Keratinocyte (primary cell): ENCODE data around the gene ZSCAN25. TPM values are rescaled to one million over a fixed set of nuclear protein-coding genes. Genes with fewer than 3 reads are reported as not detected.

Source experiments
- DNase-seq: peaks from one replicate; pipeline ENCODE4 v3.0.0-alpha.2; 2011; ENCODE audit warnings: low read depth, missing footprints, low spot score
- FAIRE-seq: peaks from 2 replicates; lab custom pipeline; 2011; peaks lifted over from hg19 to GRCh38; lab: Jason Lieb, UNC
- H2AFZ ChIP-seq: 2 replicates; pipeline ENCODE4 v1.6.0; 2012; ENCODE audit warnings: low read length, control low read depth, inconsistent platforms; ENCODE audit not compliant: control insufficient read depth
- H3K27ac ChIP-seq: 2 replicates; pipeline ENCODE4 v1.5.1; 2011; ENCODE audit warnings: low read length; ENCODE audit not compliant: control insufficient read depth, insufficient read depth
- H3K27me3 ChIP-seq: 3 replicates; pipeline ENCODE4 v1.6.0; 2011; ENCODE audit warnings: low read length; ENCODE audit not compliant: control insufficient read depth, insufficient read depth; ENCODE audit errors: extremely low read depth
- H3K36me3 ChIP-seq, 2 experiments: 2 replicates in 1 of 2; 3 replicates in 1 of 2; pipeline ENCODE4 v1.5.1; 2011; ENCODE audit warnings: low read length in 2 of 2, mild to moderate bottlenecking in 1 of 2; ENCODE audit not compliant: control insufficient read depth in 2 of 2, insufficient read depth in 2 of 2; ENCODE audit errors: extremely low read depth in 1 of 2
- H3K4me1 ChIP-seq: 3 replicates; pipeline ENCODE4 v1.5.1; 2011; ENCODE audit warnings: low read length; ENCODE audit not compliant: control insufficient read depth, insufficient read depth; ENCODE audit errors: extremely low read depth
- H3K4me2 ChIP-seq: 3 replicates; pipeline ENCODE4 v1.6.0; 2011; ENCODE audit warnings: low read depth, low read length; ENCODE audit not compliant: control insufficient read depth, insufficient read depth; ENCODE audit errors: extremely low read depth
- H3K4me3 ChIP-seq, 3 experiments: fragments of 200-600 bp in 1 of 3; sonication (generic) in 1 of 3; 2 replicates in 2 of 3; 3 replicates in 1 of 3; pipeline ENCODE4 v1.5.1; 2011 to 2016; ENCODE audit warnings: low read length in 3 of 3, mild to moderate bottlenecking in 3 of 3, control low read depth in 2 of 3, inconsistent platforms in 1 of 3, low read depth in 1 of 3, mixed read lengths in 1 of 3, mixed run types in 1 of 3, moderate library complexity in 1 of 3; ENCODE audit not compliant: control insufficient read depth in 2 of 3, insufficient read depth in 2 of 3; ENCODE audit errors: extremely low read depth in 1 of 3
- H3K79me2 ChIP-seq: 2 replicates; pipeline ENCODE4 v1.6.0; 2012; ENCODE audit warnings: low read length; ENCODE audit not compliant: control insufficient read depth, insufficient read depth
- H3K9ac ChIP-seq: 3 replicates; pipeline ENCODE4 v1.6.0; 2011; ENCODE audit warnings: low read length; ENCODE audit not compliant: control insufficient read depth, insufficient read depth; ENCODE audit errors: extremely low read depth
- H3K9me1 ChIP-seq: 3 replicates; pipeline ENCODE4 v1.6.0; 2011; ENCODE audit warnings: low read length; ENCODE audit not compliant: control insufficient read depth, insufficient read depth; ENCODE audit errors: extremely low read depth
- H3K9me3 ChIP-seq: 2 replicates; pipeline ENCODE4 v1.5.1; 2012; ENCODE audit warnings: low read depth, low read length; ENCODE audit not compliant: control insufficient read depth
- H4K20me1 ChIP-seq: 3 replicates; pipeline ENCODE4 v1.6.0; 2011; ENCODE audit warnings: low read length; ENCODE audit not compliant: control insufficient read depth, insufficient read depth; ENCODE audit errors: extremely low read depth
- EZH2 ChIP-seq: IDR thresholded peaks from one replicate; pipeline ENCODE4 v1.6.1; 2012; ENCODE audit warnings: inconsistent platforms, mild to moderate bottlenecking, low read length, moderate library complexity
- dilution Hi-C: fragments of 300-500 bp; cut with MboI; formaldehyde crosslinking; loops from one replicate; pipeline ENCODE4 v1.7.0; 2020; ENCODE audit warnings: low sequenced_read_pairs; ENCODE audit not compliant: extremely low pct_ligation_motif_present
- polyA plus RNA-seq, 5 experiments: library from polyadenylated mRNA; depleted of rRNA in 3 of 5; stranded (reverse) in 3 of 5; stranded (forward) in 1 of 5; unstranded in 1 of 5; fragments of >200 nt; gene quantifications; 1 replicate in 1 of 5; 2 replicates in 3 of 5; 3 replicates in 1 of 5; pipeline versions ENCODE4 v1.2.1 to v1.2.3, GENCODE V29; 2011 to 2012; ENCODE audit warnings: missing spikeins in 2 of 5, low read depth in 1 of 5, low replicate concordance in 1 of 5
- TF ChIP-seq, protein P1 (sequence below), 3 experiments: IDR thresholded peaks in 1 of 3; conservative IDR thresholded peaks in 1 of 3; optimal IDR thresholded peaks in 1 of 3; 2 replicates in 2 of 3; 3 replicates in 1 of 3; pipeline versions ENCODE3 to v1.5.1; 2011; ENCODE audit warnings: low read length in 3 of 3, mild to moderate bottlenecking in 3 of 3, moderate library complexity in 2 of 3, control low read depth in 1 of 3, inconsistent platforms in 1 of 3; ENCODE audit not compliant: insufficient read depth in 2 of 3; ENCODE audit errors: extremely low read depth in 1 of 3

ZSCAN25 gene
- polyA plus RNA-seq, 1 donor (not counting 4 experiments of a cell fraction or from before 2014, with no cell fraction given): 13.1 TPM

DNA sequence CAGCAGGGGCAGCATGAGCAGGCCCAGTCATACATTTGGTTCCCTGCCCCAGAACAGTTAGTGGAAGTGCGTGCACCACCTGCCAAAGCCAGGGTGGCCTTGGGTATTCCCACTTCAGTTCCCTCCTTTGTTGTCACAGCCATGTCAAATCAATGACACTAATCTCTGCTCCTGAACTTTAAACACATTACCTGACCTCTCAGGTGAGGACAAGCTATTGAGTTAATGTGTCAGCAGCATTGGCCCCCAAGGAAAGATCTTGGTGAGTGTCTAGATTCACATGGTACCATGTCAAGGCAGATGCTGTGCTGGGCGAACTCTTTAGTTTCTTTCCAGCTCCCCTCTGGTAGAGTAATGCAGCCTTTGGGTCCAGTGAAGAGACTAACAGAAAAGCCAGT, 60.9 kb downstream of the ZSCAN25 start:
- no peaks in the 10 kb centered on the region for H3K27me3 ChIP-seq
- FAIRE-seq: no peak

DNA sequence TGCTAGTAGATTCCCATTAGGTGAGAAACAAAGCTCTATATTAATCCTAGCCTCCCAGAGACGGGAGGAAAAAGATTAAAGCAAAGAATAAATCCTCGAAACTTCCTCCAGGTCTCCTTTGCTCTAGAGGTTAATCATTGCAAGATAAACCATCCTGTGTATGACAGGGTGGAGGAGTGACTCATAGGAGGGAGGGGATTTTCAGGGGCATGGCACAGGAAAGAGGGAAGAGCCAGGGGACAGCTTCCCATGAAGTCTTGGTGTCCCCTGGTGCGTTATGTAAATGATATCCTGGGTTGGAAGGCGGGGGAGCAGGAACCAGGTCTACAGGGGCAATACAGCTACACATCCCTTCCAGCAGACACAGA, 62.3 kb downstream of the ZSCAN25 start:
- peak; percentile 41 for FAIRE-seq
- H3K27me3 ChIP-seq: no peaks in the 10 kb centered on the region
- DNase-seq: no peak
- H3K27ac ChIP-seq: peak overlapping the region; percentile 13
- H3K9me1 ChIP-seq: no peaks in the 10 kb centered on the region
- H3K4me1 ChIP-seq: peaks cover 10% of the 10 kb centered on the region
- H3K4me3 ChIP-seq: peak overlapping the region in 2 of 3 experiments; percentile 7 to 19
- H2AFZ ChIP-seq: peak overlapping the region; percentile 29
- dilution Hi-C loops: no loop called here
- TF ChIP-seq EZH2: no peak
- TF ChIP-seq, protein P1, sequence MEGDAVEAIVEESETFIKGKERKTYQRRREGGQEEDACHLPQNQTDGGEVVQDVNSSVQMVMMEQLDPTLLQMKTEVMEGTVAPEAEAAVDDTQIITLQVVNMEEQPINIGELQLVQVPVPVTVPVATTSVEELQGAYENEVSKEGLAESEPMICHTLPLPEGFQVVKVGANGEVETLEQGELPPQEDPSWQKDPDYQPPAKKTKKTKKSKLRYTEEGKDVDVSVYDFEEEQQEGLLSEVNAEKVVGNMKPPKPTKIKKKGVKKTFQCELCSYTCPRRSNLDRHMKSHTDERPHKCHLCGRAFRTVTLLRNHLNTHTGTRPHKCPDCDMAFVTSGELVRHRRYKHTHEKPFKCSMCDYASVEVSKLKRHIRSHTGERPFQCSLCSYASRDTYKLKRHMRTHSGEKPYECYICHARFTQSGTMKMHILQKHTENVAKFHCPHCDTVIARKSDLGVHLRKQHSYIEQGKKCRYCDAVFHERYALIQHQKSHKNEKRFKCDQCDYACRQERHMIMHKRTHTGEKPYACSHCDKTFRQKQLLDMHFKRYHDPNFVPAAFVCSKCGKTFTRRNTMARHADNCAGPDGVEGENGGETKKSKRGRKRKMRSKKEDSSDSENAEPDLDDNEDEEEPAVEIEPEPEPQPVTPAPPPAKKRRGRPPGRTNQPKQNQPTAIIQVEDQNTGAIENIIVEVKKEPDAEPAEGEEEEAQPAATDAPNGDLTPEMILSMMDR (optimal IDR thresholded peaks at IDR 0.05 in 1 of 3, IDR thresholded peaks at IDR 0.05 in 1 of 3, conservative IDR thresholded peaks at IDR 0.05 in 1 of 3; ENCODE audit: extremely low read depth in 1 of 3, insufficient read depth in 2 of 3, low read length in 3 of 3): no peak
- H4K20me1 ChIP-seq: no peaks in the 10 kb centered on the region
- no peaks in the 10 kb centered on the region for H3K9me3 ChIP-seq
- H3K9ac ChIP-seq: no peak overlapping the region
- H3K79me2 ChIP-seq: no peaks in the 10 kb centered on the region
- H3K4me2 ChIP-seq: peak overlapping the region; percentile 59
- no peaks in the 10 kb centered on the region for H3K36me3 ChIP-seq

More for the DNA sequence above, 60.9 kb downstream of the ZSCAN25 start:
- no peak overlapping the region for H3K4me2 ChIP-seq
- H2AFZ ChIP-seq: no peak overlapping the region
- no peaks in the 10 kb centered on the region for H3K79me2 ChIP-seq
- DNase-seq: no peak
- H3K9me3 ChIP-seq: no peaks in the 10 kb centered on the region
- no peak overlapping the region for H3K4me3 ChIP-seq
- TF ChIP-seq, protein P1 (optimal IDR thresholded peaks at IDR 0.05 in 1 of 3, IDR thresholded peaks at IDR 0.05 in 1 of 3, conservative IDR thresholded peaks at IDR 0.05 in 1 of 3; ENCODE audit: extremely low read depth in 1 of 3, insufficient read depth in 2 of 3, low read length in 3 of 3): no peak
- no peak for TF ChIP-seq EZH2
- H3K9ac ChIP-seq: no peak overlapping the region
- dilution Hi-C loops: no loop called here
- H3K36me3 ChIP-seq: peaks cover 0 to 2% of the 10 kb centered on the region in 2 experiments
- no peaks in the 10 kb centered on the region for H4K20me1 ChIP-seq
- H3K9me1 ChIP-seq: no peaks in the 10 kb centered on the region
- peaks cover 10% of the 10 kb centered on the region for H3K4me1 ChIP-seq
- no peak overlapping the region for H3K27ac ChIP-seq
